Middle frontal gyrus (tissue), 1 donor: Measurements from ENCODE around the gene CHCHD3.

ENCODE experiments used
- DNase-seq: peaks from one replicate; pipeline ENCODE4 v3.0.0-alpha.2; 2015; ENCODE audit warnings: low spot score; ENCODE audit errors: extremely low spot score

The CHCHD3 gene

GRCh38 chr7:133081599-133082389 is at the start of gene CHCHD3:
Gene CHCHD3 (minus strand): TSS chr7:133082090. CDS start chr7:133081937, 153 bp downstream.
- DNase-seq = peak; percentile 98

- DNase-seq = no peak
These were observed 48.3 kb upstream of the CHCHD3 start for GRCh38 chr7:133130166-133130565.

- DNase-seq = no peak
These were observed 44.5 kb upstream of the CHCHD3 start for GRCh38 chr7:133126422-133126821.

- no peak for DNase-seq
These were observed 43.1 kb upstream of the CHCHD3 start for GRCh38 chr7:133124974-133125373.

- DNase-seq = peak; percentile 37
These were observed 39.4 kb upstream of the CHCHD3 start for GRCh38 chr7:133121175-133121844.

- no peak for DNase-seq
These were observed 37.2 kb upstream of the CHCHD3 start for GRCh38 chr7:133119067-133119466.

GRCh38 chr7:133118261-133118660 is 36.4 kb upstream of the CHCHD3 start:
- no peak for DNase-seq

GRCh38 chr7:133117452-133117851 is 35.6 kb upstream of the CHCHD3 start:
- DNase-seq = no peak

- no peak for DNase-seq
These were observed 33.7 kb upstream of the CHCHD3 start for GRCh38 chr7:133115596-133115995.

GRCh38 chr7:133114519-133114918 is 32.6 kb upstream of the CHCHD3 start:
- no peak for DNase-seq

GRCh38 chr7:133112976-133113375 is 31.1 kb upstream of the CHCHD3 start:
- no peak for DNase-seq

- no peak for DNase-seq
These were observed 30.4 kb upstream of the CHCHD3 start for GRCh38 chr7:133112335-133112734.

- no peak for DNase-seq
These were observed 28.4 kb upstream of the CHCHD3 start for GRCh38 chr7:133110312-133110711.

GRCh38 chr7:133109816-133110215 is 27.9 kb upstream of the CHCHD3 start:
- no peak for DNase-seq

- DNase-seq = no peak
These were observed 26.1 kb upstream of the CHCHD3 start for GRCh38 chr7:133108023-133108422.

- DNase-seq = no peak
These were observed 20.6 kb upstream of the CHCHD3 start for GRCh38 chr7:133102276-133103060.

GRCh38 chr7:133099633-133100286 is 17.9 kb upstream of the CHCHD3 start:
- no peak for DNase-seq

- DNase-seq = no peak
These were observed 13.3 kb upstream of the CHCHD3 start for GRCh38 chr7:133095119-133095671.

GRCh38 chr7:133091943-133092464 is 10.1 kb upstream of the CHCHD3 start:
- DNase-seq = no peak

- no peak for DNase-seq
These were observed 488 bp upstream of the CHCHD3 start for GRCh38 chr7:133082390-133082766.

GRCh38 chr7:133081119-133081598 is 731 bp downstream of the CHCHD3 start:
- no peak for DNase-seq
